ENCODE data around the gene TTLL13.

TTLL13 gene

GRCh38 chr15:90209591-90209990, 39.8 kb upstream of the TTLL13 start:
- DNase-seq (ENCODE audit: low spot score) = no peak
- no peak for TF ChIP-seq CTCF (conservative IDR thresholded peaks at IDR 0.05; ENCODE audit: low read depth)
- CTCF ChIA-PET = no interaction called here
- POLR2A ChIA-PET (ENCODE audit: low non-redundant PET) = no interaction called here
- peak overlapping the region; percentile 100 for H3K27ac ChIP-seq

- ChIA-PET CTCF (interaction anchor here (0.6 kb wide), 1 partner anchor 20 kb away, joined by 3 read pairs; no protein-coding TSS in a partner anchor), POLR2A (ENCODE audit: low non-redundant PET) (interaction anchor here (0.6 kb wide), 1 partner anchor 15 kb away, joined by 7 read pairs; no protein-coding TSS in a partner anchor)
- H3K27ac ChIP-seq = peak overlapping the region; percentile 100
- no peak for TF ChIP-seq CTCF (conservative IDR thresholded peaks at IDR 0.05; ENCODE audit: low read depth)
- no peak for DNase-seq (ENCODE audit: low spot score)
Measured at GRCh38 chr15:90210593-90210992, 38.8 kb upstream of the TTLL13 start.

- POLR2A ChIA-PET (ENCODE audit: low non-redundant PET) = interaction anchor here (0.6 to 1.8 kb wide), 2 partner anchors 22 to 104 kb away, joined by 6 to 7 read pairs; partner anchors contain the start of genes CIB1 and GDPGP1
- H3K27ac ChIP-seq = peak overlapping the region; percentile 100
- CTCF ChIA-PET = interaction anchor here (0.6 kb wide), 1 partner anchor 21 kb away, joined by 3 read pairs; no protein-coding TSS in a partner anchor
Measured at GRCh38 chr15:90211009-90211408, 38.3 kb upstream of the TTLL13 start.

DNA sequence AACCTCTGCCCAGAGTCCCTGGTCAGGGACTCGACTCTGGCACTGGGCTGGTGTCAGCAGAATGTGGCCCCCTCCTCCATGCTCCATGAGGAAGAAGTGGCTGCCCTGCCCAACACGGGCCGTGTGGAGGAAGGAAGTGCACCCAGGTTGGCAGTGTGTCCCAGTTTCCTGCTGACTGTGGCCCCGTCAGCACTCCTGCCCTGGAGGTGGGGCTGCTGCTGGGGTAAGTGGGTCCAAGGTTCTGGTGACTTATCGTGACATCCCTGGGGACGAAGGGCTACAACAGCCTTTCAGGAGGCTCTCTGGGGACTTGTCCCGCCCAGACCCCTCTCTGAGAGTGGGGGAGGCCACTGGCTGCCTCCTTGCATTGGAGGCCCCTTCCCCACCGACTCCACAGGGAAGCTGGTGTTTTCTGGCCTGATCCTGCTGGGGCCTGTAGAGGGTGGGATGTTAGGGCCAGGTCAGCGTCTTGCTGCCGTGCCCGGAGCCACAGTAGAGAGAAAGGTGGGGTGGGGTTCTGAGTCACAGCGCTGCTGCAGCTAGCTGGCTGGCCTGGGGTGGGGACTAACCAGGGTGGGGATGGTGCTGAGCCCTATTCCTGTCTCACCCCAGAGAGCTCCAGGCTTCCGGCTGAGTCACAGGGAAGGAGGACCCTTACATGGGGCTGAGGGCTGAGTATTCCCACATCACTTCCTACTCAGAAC, 37.8 kb upstream of the TTLL13 start:
- ChIA-PET CTCF (interaction anchor here (0.8 kb wide), 1 partner anchor 10 kb away, joined by 3 read pairs; no protein-coding TSS in a partner anchor), POLR2A (ENCODE audit: low non-redundant PET) (interaction anchor here (0.6 to 1.8 kb wide), 4 partner anchors 20 to 104 kb away, joined by 3 to 7 read pairs (median 4); partner anchors contain the start of genes CIB1 and GDPGP1)
- peak overlapping the region; percentile 100 for H3K27ac ChIP-seq
- DNase-seq (ENCODE audit: low spot score) = peak; percentile 98
- no peak for TF ChIP-seq CTCF (conservative IDR thresholded peaks at IDR 0.05; ENCODE audit: low read depth)

More at GRCh38 chr15:90211009-90211408, 38.3 kb upstream of the TTLL13 start:
- no peak for TF ChIP-seq CTCF (conservative IDR thresholded peaks at IDR 0.05; ENCODE audit: low read depth)
- no peak for DNase-seq (ENCODE audit: low spot score)

DNA sequence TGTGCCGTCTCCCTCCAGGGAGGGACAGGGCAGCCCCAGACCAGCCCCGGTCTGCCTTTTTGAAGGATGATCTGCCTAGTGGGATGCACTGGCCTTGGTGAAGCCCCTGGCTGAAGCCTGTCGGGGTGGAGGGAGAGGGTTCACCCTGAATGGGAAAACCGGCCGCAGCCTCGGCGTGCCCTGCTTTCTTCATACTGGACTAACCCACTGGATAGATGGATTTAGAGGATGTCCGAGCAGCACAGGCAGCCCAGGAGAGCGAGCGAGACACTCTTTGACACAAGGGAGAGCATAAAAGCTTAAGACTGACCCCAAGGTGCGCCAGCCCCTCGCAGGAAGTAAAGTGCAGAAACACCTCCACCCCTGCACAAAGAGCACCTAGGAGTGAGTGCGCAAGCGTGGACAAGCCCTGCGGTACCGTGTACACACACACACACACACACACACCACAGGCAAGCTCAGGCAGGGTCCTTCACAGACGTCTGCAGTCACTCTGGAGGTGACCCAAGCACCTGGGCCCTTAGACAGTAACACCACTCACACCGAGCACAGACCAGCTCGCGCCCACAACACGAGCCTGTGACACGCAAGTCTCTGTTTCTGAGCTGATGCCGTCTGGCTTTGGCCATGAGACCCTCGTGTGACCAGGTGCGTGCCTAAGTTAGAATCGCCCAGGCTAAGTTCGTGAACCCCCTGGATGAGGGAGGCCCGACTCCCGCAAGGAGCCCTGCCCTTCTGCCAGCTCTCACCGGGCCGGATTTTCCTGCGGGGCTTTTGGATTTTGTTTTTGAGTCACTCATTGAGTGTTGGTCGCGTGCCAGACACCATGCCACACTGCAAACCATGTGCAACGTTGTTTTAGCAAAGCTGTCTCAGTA, 36.9 kb upstream of the TTLL13 start:
- peak overlapping the region; percentile 100 for H3K27ac ChIP-seq
- ChIA-PET POLR2A (ENCODE audit: low non-redundant PET) (interaction anchor here (0.8 to 1.8 kb wide), 4 partner anchors 9 to 23 kb away, joined by 3 to 6 read pairs (median 4); partner anchors contain the start of genes CIB1 and GDPGP1), CTCF (interaction anchor here (0.6 to 2.0 kb wide), 5 partner anchors 9 to 253 kb away, joined by 3 to 7 read pairs (median 3); no protein-coding TSS in a partner anchor)
- peak; percentile 73 for DNase-seq (ENCODE audit: low spot score)
- TF ChIP-seq CTCF (conservative IDR thresholded peaks at IDR 0.05; ENCODE audit: low read depth) = no peak
